ENCODE results near the gene SLC44A5. TPM values are rescaled to one million over a fixed set of nuclear protein-coding genes. Genes with fewer than 3 reads are reported as not detected.
A peak's percentile ranks its signal among the peaks of the same experiment; 100 is the strongest.
"Not testable (repeated sequence)": the region's sequence is repeated elsewhere in the genome, so short reads cannot be mapped to it uniquely, and the experiment has no call there.

SLC44A5 gene
- polyA plus RNA-seq, 1 experiment = 0.19 TPM

GRCh38 chr1:75273110-75273509 is 337.8 kb downstream of the SLC44A5 start:
- ChIA-PET CTCF (no interaction called here), POLR2A (no interaction called here)
- no peaks in the 10 kb centered on the region; the same call in 1 of the 2 replicates for H3K9me3 ChIP-seq (ENCODE audit: control insufficient read depth, insufficient read depth, low read length)

GRCh38 chr1:75265792-75266191 is 345.1 kb downstream of the SLC44A5 start:
- Histone ChIP-seq H3K4me3 (ENCODE audit: low read depth, low read length) (no peak overlapping the region), H3K27ac (ENCODE audit: low read depth, low read length) (no peak overlapping the region), H3K9me3 (ENCODE audit: control insufficient read depth, insufficient read depth, low read length) (no peaks in the 10 kb centered on the region), H3K27me3 (ENCODE audit: control insufficient read depth, insufficient read depth, low read length) (no peaks in the 10 kb centered on the region)
- TF ChIP-seq CTCF (IDR thresholded peaks at IDR 0.05; ENCODE audit: low read depth, low read length) = peak; percentile 61
- CTCF ChIA-PET = interaction anchor here (0.5 to 3.6 kb wide), 9 partner anchors 10 to 623 kb away, joined by 3 to 41 read pairs (median 4); no protein-coding TSS in a partner anchor
- POLR2A ChIA-PET = no interaction called here
- no peak for DNase-seq (ENCODE audit: low read depth, low spot score)

More at GRCh38 chr1:75273110-75273509, 337.8 kb downstream of the SLC44A5 start:
- H3K4me3 ChIP-seq (ENCODE audit: low read depth, low read length) = no peak overlapping the region
- H3K27me3 ChIP-seq (ENCODE audit: control insufficient read depth, insufficient read depth, low read length) = no peaks in the 10 kb centered on the region
- H3K27ac ChIP-seq (ENCODE audit: low read depth, low read length) = no peak overlapping the region
- no peak for TF ChIP-seq CTCF (IDR thresholded peaks at IDR 0.05; ENCODE audit: low read depth, low read length)
- DNase-seq (ENCODE audit: low read depth, low spot score) = no peak

GRCh38 chr1:75264112-75264511 is 346.8 kb downstream of the SLC44A5 start:
- Histone ChIP-seq H3K4me3 (ENCODE audit: low read depth, low read length) (no peak overlapping the region), H3K27ac (ENCODE audit: low read depth, low read length) (no peak overlapping the region), H3K9me3 (ENCODE audit: control insufficient read depth, insufficient read depth, low read length) (no peaks in the 10 kb centered on the region), H3K27me3 (ENCODE audit: control insufficient read depth, insufficient read depth, low read length) (no peaks in the 10 kb centered on the region)
- TF ChIP-seq CTCF (IDR thresholded peaks at IDR 0.05; ENCODE audit: low read depth, low read length) = no peak
- CTCF ChIA-PET = no interaction called here
- POLR2A ChIA-PET = no interaction called here
- DNase-seq (ENCODE audit: low read depth, low spot score) = no peak

- H3K4me3 ChIP-seq (ENCODE audit: low read depth, low read length); H3K9me3 ChIP-seq (ENCODE audit: control insufficient read depth, insufficient read depth, low read length); DNase-seq (ENCODE audit: low read depth, low spot score); H3K27ac ChIP-seq (ENCODE audit: low read depth, low read length); H3K27me3 ChIP-seq (ENCODE audit: control insufficient read depth, insufficient read depth, low read length); POLR2A ChIA-PET: not testable (repeated sequence)
- CTCF ChIA-PET = interaction anchor here (0.6 kb wide), 1 partner anchor 529 kb away, joined by 3 read pairs; no protein-coding TSS in a partner anchor
These were observed 347.3 kb downstream of the SLC44A5 start for GRCh38 chr1:75263616-75264015.

- H3K9me3 ChIP-seq (ENCODE audit: control insufficient read depth, insufficient read depth, low read length); H3K4me3 ChIP-seq (ENCODE audit: low read depth, low read length); H3K27me3 ChIP-seq (ENCODE audit: control insufficient read depth, insufficient read depth, low read length); POLR2A ChIA-PET; DNase-seq (ENCODE audit: low read depth, low spot score); H3K27ac ChIP-seq (ENCODE audit: low read depth, low read length): not testable (repeated sequence)
- CTCF ChIA-PET = interaction anchor here (1.0 kb wide), 1 partner anchor 370 kb away, joined by 4 read pairs; no protein-coding TSS in a partner anchor
These were observed 349.0 kb downstream of the SLC44A5 start for GRCh38 chr1:75261946-75262345.

- TF ChIP-seq CTCF (IDR thresholded peaks at IDR 0.05; ENCODE audit: low read depth, low read length) = no peak
- ChIA-PET POLR2A (no interaction called here), CTCF (interaction anchor here (1.6 kb wide), 1 partner anchor 373 kb away, joined by 4 read pairs; no protein-coding TSS in a partner anchor)
- Histone ChIP-seq H3K9me3 (ENCODE audit: control insufficient read depth, insufficient read depth, low read length) (peaks cover 9% of the 10 kb centered on the region), H3K4me3 (ENCODE audit: low read depth, low read length) (no peak overlapping the region), H3K27me3 (ENCODE audit: control insufficient read depth, insufficient read depth, low read length) (no peaks in the 10 kb centered on the region), H3K27ac (ENCODE audit: low read depth, low read length) (no peak overlapping the region)
- DNase-seq (ENCODE audit: low read depth, low spot score) = no peak
These were observed 352.6 kb downstream of the SLC44A5 start for GRCh38 chr1:75258351-75258750.

Data from AG04450 (cell line).